Psoas muscle (tissue), 8 donors: ENCODE data around the gene DIAPH1. TPM values are rescaled to one million over a fixed set of nuclear protein-coding genes. Genes with fewer than 3 reads are reported as not detected.

Source experiments
- ATAC-seq, 4 donors: fragments of 200-7000 bp; cut with Tn5 transposase; one replicate each; pipeline ENCODE4 v1.9.1; 2020; ENCODE audit warnings: moderate library complexity in 3 of 4, mild to moderate bottlenecking in 2 of 4
- DNase-seq, 2 donors: peaks; one replicate each; pipeline ENCODE4 v3.0.0-alpha.2; 2020
- H3K27ac ChIP-seq: fragments of 200-600 bp; one replicate; pipeline ENCODE4 v1.8.0; 2022
- H3K27me3 ChIP-seq, 3 donors: fragments of 200-600 bp in 1 of 3; one replicate each; pipeline versions ENCODE4 v1.6.1 to v1.8.0; 2013 to 2022; ENCODE audit warnings: low read length in 2 of 3, mild to moderate bottlenecking in 2 of 3, moderate library complexity in 1 of 3; ENCODE audit not compliant: insufficient read depth in 3 of 3
- H3K36me3 ChIP-seq, 2 donors: fragments of 200-600 bp in 1 of 2; one replicate each; pipeline versions ENCODE4 v1.6.1 to v1.8.0; 2013 to 2022; ENCODE audit warnings: low read depth in 1 of 2, mild to moderate bottlenecking in 1 of 2, moderate library complexity in 1 of 2; ENCODE audit not compliant: insufficient read depth in 1 of 2
- H3K4me1 ChIP-seq: fragments of 200-600 bp; one replicate; pipeline ENCODE4 v1.8.0; 2022
- H3K4me3 ChIP-seq: fragments of 200-600 bp; one replicate; pipeline ENCODE4 v1.8.0; 2022; ENCODE audit warnings: mild to moderate bottlenecking
- H3K9me3 ChIP-seq: fragments of 200-600 bp; one replicate; pipeline ENCODE4 v1.8.0; 2022
- WGBS, 3 donors: extraction: QIAGEN DNeasy Blood & Tissue Kit; methylation state at CpG; one replicate each; pipeline versions ENCODE4 v1.1.6 to v1.1.7; 2013; 5-methylcytosine and 5-hydroxymethylcytosine counted together
- intact Hi-C, 2 donors: fragments of 100-400 bp; cut with DNase I; formaldehyde crosslinking; loops; one replicate each; pipeline versions ENCODE4 v1.11.0 to v1.14.2; 2022
- polyA plus RNA-seq, 3 donors: library from polyadenylated mRNA; stranded (reverse); fragments of 200-250 nt; gene quantifications; one replicate each; pipeline ENCODE4 v1.2.3, GENCODE V29; 2013
- total RNA-seq, 4 donors: library from RNA; stranded (reverse); fragmentation: NEBNext Ultra II Directional in 2 of 4; extraction: Animal tissue kit (Norgen Biotek cat#: 25700) in 2 of 4; gene quantifications; one replicate each; pipeline versions ENCODE4 v1.2.1 to v1.2.4, GENCODE V29; 2021 to 2023
- TF ChIP-seq, protein P1 (sequence below): fragments of 200-600 bp; IDR thresholded peaks from one replicate; pipeline ENCODE4 v1.8.0; 2022; ENCODE audit warnings: antibody characterized with exemption
- donor health status: healthy with polysubstance abuse.
- donor health status: DM: no; HTN: no; CAD: no; lungs with moderate emphysema.
- donor health status: Bipolar disorder and iron deficiency.
- donor health status: healthy.
- donor health status: DM: yes; HTN: yes; CAD: no.
- donor health status: DM: no; HTN: no; CAD: no.
- donor health status: DM: no; HTN: no; CAD: no.
- donor health status: DM: yes; HTN: yes; CAD: no.

Gene DIAPH1
- total and polyA plus RNA-seq, 7 donors = 93.1 to 217 (median 137) TPM

DNA sequence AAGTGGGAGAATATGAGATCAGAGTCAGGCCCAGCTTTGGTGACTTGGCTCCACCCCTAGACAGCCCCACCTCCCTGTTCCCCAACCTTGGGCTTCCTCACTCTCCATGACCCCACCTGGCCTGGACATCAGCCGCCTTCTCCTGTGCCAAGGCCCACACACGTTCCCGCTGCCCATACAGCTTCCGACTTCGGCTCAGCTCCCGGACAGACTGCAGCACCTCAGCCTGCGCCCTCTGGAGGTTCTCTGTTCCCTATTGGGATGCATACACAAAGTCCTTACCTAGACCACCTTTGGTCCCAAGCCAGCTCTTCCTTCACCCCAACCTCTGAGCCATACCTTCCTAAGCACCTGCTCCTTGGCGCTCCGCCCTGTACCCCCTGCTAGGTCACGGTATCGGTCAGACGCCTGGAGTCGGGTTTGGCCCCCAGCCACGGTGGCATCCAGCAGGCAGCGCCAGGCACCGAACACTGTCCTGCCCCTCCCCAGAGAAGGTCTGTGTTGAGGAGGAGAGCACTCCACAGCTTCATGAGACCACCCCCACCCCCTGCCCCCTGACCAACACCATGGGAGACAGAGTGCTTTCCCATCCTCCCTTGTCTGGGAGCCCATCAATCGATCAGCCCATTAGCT lies 30.4 kb upstream of the DIAPH1 start:
- ATAC-seq = no peak
- TF ChIP-seq, protein P1, sequence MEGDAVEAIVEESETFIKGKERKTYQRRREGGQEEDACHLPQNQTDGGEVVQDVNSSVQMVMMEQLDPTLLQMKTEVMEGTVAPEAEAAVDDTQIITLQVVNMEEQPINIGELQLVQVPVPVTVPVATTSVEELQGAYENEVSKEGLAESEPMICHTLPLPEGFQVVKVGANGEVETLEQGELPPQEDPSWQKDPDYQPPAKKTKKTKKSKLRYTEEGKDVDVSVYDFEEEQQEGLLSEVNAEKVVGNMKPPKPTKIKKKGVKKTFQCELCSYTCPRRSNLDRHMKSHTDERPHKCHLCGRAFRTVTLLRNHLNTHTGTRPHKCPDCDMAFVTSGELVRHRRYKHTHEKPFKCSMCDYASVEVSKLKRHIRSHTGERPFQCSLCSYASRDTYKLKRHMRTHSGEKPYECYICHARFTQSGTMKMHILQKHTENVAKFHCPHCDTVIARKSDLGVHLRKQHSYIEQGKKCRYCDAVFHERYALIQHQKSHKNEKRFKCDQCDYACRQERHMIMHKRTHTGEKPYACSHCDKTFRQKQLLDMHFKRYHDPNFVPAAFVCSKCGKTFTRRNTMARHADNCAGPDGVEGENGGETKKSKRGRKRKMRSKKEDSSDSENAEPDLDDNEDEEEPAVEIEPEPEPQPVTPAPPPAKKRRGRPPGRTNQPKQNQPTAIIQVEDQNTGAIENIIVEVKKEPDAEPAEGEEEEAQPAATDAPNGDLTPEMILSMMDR = no peak
- DNase-seq = no peak

DNA sequence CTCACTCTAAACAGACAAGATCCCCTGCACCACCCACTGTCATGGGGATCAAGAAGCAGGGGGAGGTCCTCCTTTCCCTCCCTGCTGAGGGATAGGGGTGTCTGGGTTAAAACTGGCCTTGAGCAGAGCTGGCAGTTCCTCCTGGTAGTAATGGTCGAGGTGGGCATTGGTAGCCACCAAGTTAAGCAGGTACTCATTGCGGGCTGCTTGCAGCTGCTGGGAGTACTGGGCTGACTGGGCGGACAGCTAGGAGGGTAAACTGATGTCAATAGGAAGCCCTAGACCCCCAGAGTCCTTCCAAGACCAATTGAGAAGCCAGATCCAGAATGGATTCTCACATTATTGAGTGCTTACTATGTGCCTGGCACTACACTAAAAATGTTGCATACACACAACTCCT lies 29.1 kb upstream of the DIAPH1 start:
- DNase-seq = no peak
- no peak for ATAC-seq
- Histone ChIP-seq H3K36me3 (no peaks in the 10 kb centered on the region), H3K4me1 (no peaks in the 10 kb centered on the region), H3K4me3 (no peak overlapping the region), H3K27ac (no peak overlapping the region), H3K9me3 (no peaks in the 10 kb centered on the region), H3K27me3 (no peaks in the 10 kb centered on the region)
- TF ChIP-seq, protein P1 = no peak
- WGBS, 3 donors = 89 to 94% (median 93%) methylated on average over 3 of the region's 3 CpGs
- intact Hi-C loops = no loop called here

More for the DNA sequence above, 30.4 kb upstream of the DIAPH1 start:
- Histone ChIP-seq H3K27ac (no peak overlapping the region), H3K27me3 (no peaks in the 10 kb centered on the region), H3K4me1 (no peaks in the 10 kb centered on the region), H3K9me3 (no peaks in the 10 kb centered on the region), H3K4me3 (no peak overlapping the region), H3K36me3 (no peaks in the 10 kb centered on the region)
- intact Hi-C loops = no loop called here
- WGBS, 3 donors = 88 to 90% (median 89%) methylated on average over 17 of the region's 17 CpGs

DNA sequence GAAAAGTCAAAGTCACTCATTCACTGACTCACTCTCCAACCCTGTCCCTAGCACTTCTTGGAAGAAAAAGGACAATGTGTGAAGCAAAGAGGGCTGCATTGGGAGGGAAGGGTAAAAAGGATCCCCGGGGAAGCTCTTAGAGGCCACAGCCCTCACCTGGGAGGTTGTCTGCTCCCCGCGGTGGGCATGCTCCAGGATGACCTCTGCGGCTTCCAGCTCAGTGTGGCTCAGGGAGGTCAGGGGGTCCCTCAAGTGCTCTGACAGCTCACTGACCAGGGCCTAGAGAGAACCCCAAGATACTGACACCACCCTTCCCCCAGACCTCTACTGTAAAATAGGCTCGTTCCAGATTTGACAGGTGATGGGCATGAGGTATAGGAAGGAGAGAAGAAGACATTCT lies 28.4 kb upstream of the DIAPH1 start:
- intact Hi-C loops = no loop called here
- Histone ChIP-seq H3K9me3 (no peaks in the 10 kb centered on the region), H3K27me3 (no peaks in the 10 kb centered on the region), H3K4me1 (no peaks in the 10 kb centered on the region), H3K4me3 (no peak overlapping the region), H3K36me3 (no peaks in the 10 kb centered on the region), H3K27ac (no peak overlapping the region)
- 86 to 93% (median 86%) methylated on average over 5 of the region's 5 CpGs for WGBS, 3 donors
- no peak for DNase-seq
- TF ChIP-seq, protein P1 = no peak
- no peak for ATAC-seq

DNA sequence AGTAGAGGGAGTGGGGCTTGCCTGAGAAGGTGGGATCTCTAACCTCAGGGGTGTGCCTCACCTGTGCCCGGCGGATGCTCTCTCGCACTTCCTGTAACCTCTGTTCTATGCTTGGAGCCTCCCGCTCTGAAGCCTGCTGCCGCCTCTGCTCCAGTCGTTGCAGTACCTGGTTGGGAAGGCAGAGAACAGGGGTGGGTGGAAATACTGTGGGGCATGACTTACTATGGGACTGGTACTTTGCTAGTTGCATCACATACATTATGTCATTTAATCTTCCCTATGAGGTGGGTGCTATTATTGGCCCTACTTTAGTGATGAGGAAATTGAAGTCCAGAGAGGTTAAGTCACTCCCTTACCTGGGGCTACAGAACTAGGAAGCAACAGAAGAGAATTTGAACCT lies 27.2 kb upstream of the DIAPH1 start:
- ATAC-seq = peak in 3 of 4 donors; percentile 24 to 65 (median 31)
- no peaks in the 10 kb centered on the region for H3K4me1 ChIP-seq
- WGBS, 3 donors = 89 to 93% (median 89%) methylated on average over 6 of the region's 6 CpGs
- H3K9me3 ChIP-seq = no peaks in the 10 kb centered on the region
- H3K27ac ChIP-seq = no peak overlapping the region
- H3K4me3 ChIP-seq = no peak overlapping the region
- no peaks in the 10 kb centered on the region for H3K27me3 ChIP-seq
- TF ChIP-seq, protein P1 = no peak
- intact Hi-C loops = no loop called here
- DNase-seq = no peak
- H3K36me3 ChIP-seq = no peaks in the 10 kb centered on the region
